CD14-positive monocyte (primary cell): ENCODE data around the gene WDR26. TPM values are rescaled to one million over a fixed set of nuclear protein-coding genes. Genes with fewer than 3 reads are reported as not detected.

Experiments
- DNase-seq, 3 donors: peaks; one replicate each; pipeline ENCODE4 v3.0.0-alpha.2; 2011 to 2022
- H2AFZ ChIP-seq: 2 replicates; pipeline ENCODE4 v1.6.0; 2012; ENCODE audit warnings: mild to moderate bottlenecking, low read depth, low read length, inconsistent platforms; ENCODE audit not compliant: insufficient read depth, poor library complexity, severe bottlenecking
- H3K27ac ChIP-seq, 2 donors: 1 replicate in 1 of 2; 2 replicates in 1 of 2; pipeline ENCODE4 v1.5.1; 2012 to 2013; ENCODE audit warnings: low read length in 2 of 2, control low read depth in 1 of 2, inconsistent platforms in 1 of 2, low read depth in 1 of 2, mild to moderate bottlenecking in 1 of 2
- H3K27me3 ChIP-seq, 2 donors: one replicate each; pipeline versions ENCODE4 v1.6.0 to v1.6.1; 2011 to 2013; ENCODE audit warnings: low read length in 2 of 2; ENCODE audit not compliant: control insufficient read depth in 2 of 2, insufficient read depth in 2 of 2
- H3K36me3 ChIP-seq, 2 donors: replicated peaks in 1 of 2; 1 replicate in 1 of 2; 2 replicates in 1 of 2; pipeline versions ENCODE4 v1.5.1 to v1.6.1; 2012 to 2013; ENCODE audit warnings: low read length in 2 of 2, control low read depth in 1 of 2, inconsistent platforms in 1 of 2, mild to moderate bottlenecking in 1 of 2; ENCODE audit not compliant: insufficient read depth in 2 of 2, control insufficient read depth in 1 of 2
- H3K4me1 ChIP-seq, 2 donors: 1 replicate in 1 of 2; 2 replicates in 1 of 2; pipeline versions ENCODE4 v1.5.1 to v1.6.1; 2012 to 2013; ENCODE audit warnings: low read length in 2 of 2, control low read depth in 1 of 2, inconsistent platforms in 1 of 2, mild to moderate bottlenecking in 1 of 2, moderate library complexity in 1 of 2; ENCODE audit not compliant: insufficient read depth in 2 of 2, control insufficient read depth in 1 of 2
- H3K4me2 ChIP-seq: replicated peaks from 2 replicates; pipeline ENCODE3; 2012; ENCODE audit warnings: low read length, moderate library complexity, mild to moderate bottlenecking; ENCODE audit not compliant: poor library complexity, severe bottlenecking; ENCODE audit errors: extremely low read depth
- H3K4me3 ChIP-seq, 3 experiments: fragments of 200-600 bp in 1 of 3; sonication (generic) in 1 of 3; replicated peaks in 1 of 3; 1 replicate in 2 of 3; 2 replicates in 1 of 3; pipeline ENCODE4 v1.5.1; 2011 to 2013; ENCODE audit warnings: low read length in 3 of 3, mild to moderate bottlenecking in 3 of 3, control low read depth in 2 of 3, low read depth in 2 of 3, inconsistent platforms in 1 of 3, moderate library complexity in 1 of 3
- H3K79me2 ChIP-seq: 2 replicates; pipeline ENCODE4 v1.6.0; 2012; ENCODE audit warnings: mild to moderate bottlenecking, control low read depth, inconsistent platforms, low read length, moderate library complexity; ENCODE audit not compliant: insufficient read depth
- H3K9ac ChIP-seq: 2 replicates; pipeline ENCODE4 v1.6.0; 2017; ENCODE audit warnings: low read length, mild to moderate bottlenecking; ENCODE audit not compliant: insufficient read depth, poor library complexity, severe bottlenecking
- H3K9me3 ChIP-seq, 2 donors: replicated peaks in 1 of 2; 1 replicate in 1 of 2; 2 replicates in 1 of 2; pipeline versions ENCODE4 v1.5.1 to v1.6.1; 2012 to 2013; ENCODE audit warnings: low read length in 2 of 2, control low read depth in 1 of 2; ENCODE audit not compliant: control insufficient read depth in 1 of 2, insufficient read depth in 1 of 2
- H4K20me1 ChIP-seq: 2 replicates; pipeline ENCODE4 v1.6.0; 2012; ENCODE audit warnings: mild to moderate bottlenecking, low read length, control low read depth, moderate library complexity; ENCODE audit not compliant: insufficient read depth
- H3K27ac Mint-ChIP-seq, 7 donors: one replicate each; pipeline ENCODE4 v1.8.0; 2020; ENCODE audit warnings: mild to moderate bottlenecking in 7 of 7, mixed read lengths in 7 of 7, moderate library complexity in 6 of 7, inconsistent platforms in 2 of 7
- H3K27me3 Mint-ChIP-seq, 3 donors: one replicate each; pipeline ENCODE4 v1.8.0; 2021 to 2022; ENCODE audit warnings: low read depth in 3 of 3, mild to moderate bottlenecking in 3 of 3, mixed read lengths in 3 of 3, moderate library complexity in 3 of 3, inconsistent platforms in 1 of 3
- H3K36me3 Mint-ChIP-seq, 2 donors: one replicate each; pipeline ENCODE4 v1.8.0; 2020; ENCODE audit warnings: mixed read lengths in 2 of 2, inconsistent platforms in 1 of 2, mild to moderate bottlenecking in 1 of 2
- H3K4me1 Mint-ChIP-seq: one replicate; pipeline ENCODE4 v1.8.0; 2020; ENCODE audit warnings: mild to moderate bottlenecking, mixed read lengths
- H3K4me3 Mint-ChIP-seq, 2 donors: one replicate each; pipeline ENCODE4 v1.8.0; 2020; ENCODE audit warnings: mild to moderate bottlenecking in 2 of 2, mixed read lengths in 2 of 2, moderate library complexity in 1 of 2
- H3K9me3 Mint-ChIP-seq, 7 donors: one replicate each; pipeline ENCODE4 v1.8.0; 2020 to 2022; ENCODE audit warnings: mixed read lengths in 7 of 7, mild to moderate bottlenecking in 6 of 7, moderate library complexity in 6 of 7, inconsistent platforms in 2 of 7
- CTCF ChIP-seq: fragments of 200-600 bp; IDR thresholded peaks from one replicate; pipeline ENCODE4 v1.8.0; 2022; ENCODE audit warnings: antibody characterized with exemption, mild to moderate bottlenecking
- WGBS: methylation state at CpG from one replicate; pipeline ENCODE4 v1.1.5; 2013; ENCODE audit warnings: missing lambda C conversion rate; ENCODE audit not compliant: insufficient coverage; 5-methylcytosine and 5-hydroxymethylcytosine counted together
- intact Hi-C, 2 donors: fragments of 100-400 bp; cut with micrococcal nuclease; formaldehyde crosslinking; loops; one replicate each; pipeline versions ENCODE4 v1.15.0 to v1.15.1; 2023
- polyA plus RNA-seq, 3 donors: library from polyadenylated mRNA; depleted of rRNA in 1 of 3; unstranded in 2 of 3; stranded (reverse) in 1 of 3; fragments of 300-500 nt in 2 of 3; fragments of >200 nt in 1 of 3; fragmentation: Illumina TruSeq in 2 of 3; gene quantifications; 1 replicate in 2 of 3; 2 replicates in 1 of 3; pipeline ENCODE4 v1.2.3, GENCODE V29; 2012 to 2021

Gene WDR26
- polyA plus RNA-seq, 3 donors = 2.7 to 59.4 (median 4.0) TPM

GRCh38 chr1:224405604-224405970 is 29.0 kb downstream of the WDR26 start:
- no peaks in the 10 kb centered on the region for H3K9me3 Mint-ChIP-seq
- Histone ChIP-seq H3K9me3 (no peaks in the 10 kb centered on the region), H3K27me3 (no peaks in the 10 kb centered on the region), H2AFZ (no peak overlapping the region), H4K20me1 (peaks cover 90% of the 10 kb centered on the region), H3K9ac (no peak overlapping the region), H3K4me2 (no peak overlapping the region), H3K79me2 (peaks cover 15% of the 10 kb centered on the region), H3K4me3 (no peak overlapping the region), H3K4me1 (no peaks in the 10 kb centered on the region), H3K27ac (no peak overlapping the region), H3K36me3 (peaks cover 89 to 96% of the 10 kb centered on the region in 2 donors)
- 100% methylated on average over 1 of the region's 2 CpGs for WGBS
- no peak for TF ChIP-seq CTCF
- no peak for DNase-seq
- no peak overlapping the region for H3K27ac Mint-ChIP-seq
- intact Hi-C loops = no loop called here
- no peak overlapping the region for H3K4me3 Mint-ChIP-seq
- peaks cover 71 to 89% of the 10 kb centered on the region in 2 donors for H3K36me3 Mint-ChIP-seq
- no peaks in the 10 kb centered on the region for H3K27me3 Mint-ChIP-seq
- H3K4me1 Mint-ChIP-seq = no peaks in the 10 kb centered on the region

GRCh38 chr1:224404916-224405603 is 29.5 kb downstream of the WDR26 start:
- peaks cover 89 to 96% of the 10 kb centered on the region in 2 donors for H3K36me3 ChIP-seq
- peaks cover 15% of the 10 kb centered on the region for H3K79me2 ChIP-seq
- no CpG with 5 or more reads among the region's 3 CpGs for WGBS
- DNase-seq = no peak
- no peaks in the 10 kb centered on the region for H3K4me1 ChIP-seq
- no peak overlapping the region for H3K9ac ChIP-seq
- H3K4me3 ChIP-seq = no peak overlapping the region
- no peak overlapping the region for H3K27ac ChIP-seq
- no peak overlapping the region for H3K4me3 Mint-ChIP-seq
- H4K20me1 ChIP-seq = peaks cover 90% of the 10 kb centered on the region
- H3K9me3 Mint-ChIP-seq = no peaks in the 10 kb centered on the region
- H3K9me3 ChIP-seq = no peaks in the 10 kb centered on the region
- H3K4me2 ChIP-seq = no peak overlapping the region
- no peaks in the 10 kb centered on the region for H3K4me1 Mint-ChIP-seq
- no peaks in the 10 kb centered on the region for H3K27me3 ChIP-seq
- peak overlapping the region in 1 of 7 donors; percentile 23 for H3K27ac Mint-ChIP-seq
- TF ChIP-seq CTCF = no peak
- H3K36me3 Mint-ChIP-seq = peaks cover 68 to 86% of the 10 kb centered on the region in 2 donors
- intact Hi-C loops = no loop called here
- no peak overlapping the region for H2AFZ ChIP-seq
- H3K27me3 Mint-ChIP-seq = no peaks in the 10 kb centered on the region
